Thyroid gland (tissue), 4 donors: ENCODE results near the gene GALNS. TPM values are rescaled to one million over a fixed set of nuclear protein-coding genes. Genes with fewer than 3 reads are reported as not detected.

Source experiments
- DNase-seq, 2 donors: peaks; one replicate each; pipeline ENCODE4 v3.0.0-alpha.2; 2019
- H3K27ac ChIP-seq, 3 donors: fragments of 200-600 bp; sonication (generic); 1 replicate in 2 of 3; 2 replicates in 1 of 3; pipeline ENCODE4 v1.5.1; 2016 to 2019; ENCODE audit warnings: mild to moderate bottlenecking in 1 of 3, moderate library complexity in 1 of 3
- H3K27me3 ChIP-seq: fragments of 200-600 bp; sonication (generic); one replicate; pipeline ENCODE4 v1.5.1; 2019
- H3K36me3 ChIP-seq, 2 donors: fragments of 200-600 bp; sonication (generic); one replicate each; pipeline ENCODE4 v1.5.1; 2016 to 2019
- H3K4me1 ChIP-seq, 2 donors: fragments of 200-600 bp; sonication (generic); one replicate each; pipeline ENCODE4 v1.5.1; 2017 to 2019
- H3K4me3 ChIP-seq, 3 donors: fragments of 200-600 bp; sonication (generic); replicated peaks in 1 of 3; 1 replicate in 2 of 3; 2 replicates in 1 of 3; pipeline ENCODE4 v1.5.1; 2016; ENCODE audit warnings: mild to moderate bottlenecking in 1 of 3
- H3K9me3 ChIP-seq: fragments of 200-600 bp; sonication (generic); one replicate; pipeline ENCODE4 v1.5.1; 2017
- CTCF ChIP-seq, 6 experiments: fragments of 200-600 bp in 3 of 6; fragments of 450-650 bp in 3 of 6; sonication (generic) in 3 of 6; IDR thresholded peaks; one replicate each; pipeline ENCODE4 v1.5.1; 2016 to 2019; ENCODE audit warnings: antibody characterized with exemption in 6 of 6, mild to moderate bottlenecking in 2 of 6, inconsistent platforms in 1 of 6, moderate library complexity in 1 of 6
- POLR2A ChIP-seq, 2 donors: fragments of 450-650 bp; IDR thresholded peaks; one replicate each; pipeline ENCODE4 v1.6.1; 2017; ENCODE audit warnings: antibody characterized with exemption in 2 of 2, mild to moderate bottlenecking in 2 of 2, moderate library complexity in 1 of 2
- WGBS, 2 donors: methylation state at CpG; one replicate each; pipeline ENCODE4 v1.1.5; 2017; 5-methylcytosine and 5-hydroxymethylcytosine counted together
- intact Hi-C: fragments of 100-400 bp; cut with DNase I; formaldehyde crosslinking; loops from one replicate; pipeline ENCODE4 v1.15.1; 2023
- total RNA-seq, 4 donors: library from RNA; depleted of rRNA; stranded (reverse); fragments of >200 nt; gene quantifications; one replicate each; pipeline ENCODE4 v1.2.3, GENCODE V29; 2016

GALNS gene
- total RNA-seq, 4 donors from 2014 or later = 14.4 to 41.9 (median 33.0) TPM

GRCh38 chr16:88815901-88816589, 40.7 kb downstream of the GALNS start:
- peak; percentile 18 to 72 (median 57) for TF ChIP-seq CTCF (IDR thresholded peaks at IDR 0.05)
- TF ChIP-seq POLR2A (IDR thresholded peaks at IDR 0.05) = no peak
- H3K27ac ChIP-seq = no peak overlapping the region
- H3K36me3 ChIP-seq = no peaks in the 10 kb centered on the region
- 29 to 31% methylated on average over 4 to 9 of the region's 19 CpGs for WGBS, 2 donors
- H3K4me3 ChIP-seq = no peak overlapping the region
- no peaks in the 10 kb centered on the region for H3K9me3 ChIP-seq
- no peaks in the 10 kb centered on the region for H3K27me3 ChIP-seq
- peak; percentile 49 for DNase-seq
- H3K4me1 ChIP-seq = peaks cover 8 to 12% of the 10 kb centered on the region in 2 donors
- intact Hi-C loops = loop anchor here (10.0 kb wide), 2 partner anchors 279 to 399 kb away; partner anchors contain the start of genes ACSF3 and ZNF778

GRCh38 chr16:88815227-88815626, 41.5 kb downstream of the GALNS start:
- 17 to 90% methylated on average over 1 to 6 of the region's 10 CpGs for WGBS, 2 donors
- Histone ChIP-seq H3K4me3 (no peak overlapping the region), H3K9me3 (no peaks in the 10 kb centered on the region), H3K4me1 (peaks cover 16 to 20% of the 10 kb centered on the region in 2 donors), H3K27me3 (no peaks in the 10 kb centered on the region), H3K36me3 (no peaks in the 10 kb centered on the region), H3K27ac (no peak overlapping the region)
- TF ChIP-seq POLR2A (IDR thresholded peaks at IDR 0.05) = no peak
- no peak for TF ChIP-seq CTCF (IDR thresholded peaks at IDR 0.05)
- DNase-seq = no peak
- intact Hi-C loops = loop anchor here (10.0 kb wide), 2 partner anchors 280 to 400 kb away; partner anchors contain the start of genes ACSF3 and ZNF778

- TF ChIP-seq POLR2A (IDR thresholded peaks at IDR 0.05) (no peak), CTCF (IDR thresholded peaks at IDR 0.05) (no peak)
- WGBS, 2 donors = 82 to 86% methylated on average over 13 of the region's 13 CpGs
- H3K4me3 ChIP-seq = no peak overlapping the region
- H3K36me3 ChIP-seq = peaks cover 0 to 7% of the 10 kb centered on the region in 2 donors
- H3K27ac ChIP-seq = no peak overlapping the region
- H3K4me1 ChIP-seq = peaks cover 19 to 29% of the 10 kb centered on the region in 2 donors
- intact Hi-C loops = loop anchor here (5.0 to 10.0 kb wide), 3 partner anchors 43 to 401 kb away; partner anchors contain the start of genes ACSF3, GALNS, TRAPPC2L and ZNF778
- H3K27me3 ChIP-seq = no peaks in the 10 kb centered on the region
- H3K9me3 ChIP-seq = no peaks in the 10 kb centered on the region
- DNase-seq = no peak
Observed at GRCh38 chr16:88814144-88814502, 42.6 kb downstream of the GALNS start.

- Histone ChIP-seq H3K27me3 (no peaks in the 10 kb centered on the region), H3K27ac (no peak overlapping the region), H3K36me3 (peaks cover 0 to 11% of the 10 kb centered on the region in 2 donors), H3K9me3 (no peaks in the 10 kb centered on the region), H3K4me1 (peaks cover 19 to 29% of the 10 kb centered on the region in 2 donors), H3K4me3 (no peak overlapping the region)
- intact Hi-C loops = loop anchor here (5.0 to 10.0 kb wide), 3 partner anchors 44 to 401 kb away; partner anchors contain the start of genes ACSF3, GALNS, TRAPPC2L and ZNF778
- TF ChIP-seq POLR2A (IDR thresholded peaks at IDR 0.05) (no peak), CTCF (IDR thresholded peaks at IDR 0.05) (no peak)
- no peak for DNase-seq
- WGBS, 2 donors = 63 to 78% methylated on average over 17 to 20 of the region's 26 CpGs
Observed at GRCh38 chr16:88813269-88814143, 43.2 kb downstream of the GALNS start.
